ENCODE data around the gene MCTP2. TPM values are rescaled to one million over a fixed set of nuclear protein-coding genes. Genes with fewer than 3 reads are reported as not detected.

The MCTP2 gene
- total and polyA plus RNA-seq, 2 of the 8 experiments (the other 6 are each of a cell fraction or from before 2014, with no cell fraction given), result 3.4 to 4.5 TPM

DNA sequence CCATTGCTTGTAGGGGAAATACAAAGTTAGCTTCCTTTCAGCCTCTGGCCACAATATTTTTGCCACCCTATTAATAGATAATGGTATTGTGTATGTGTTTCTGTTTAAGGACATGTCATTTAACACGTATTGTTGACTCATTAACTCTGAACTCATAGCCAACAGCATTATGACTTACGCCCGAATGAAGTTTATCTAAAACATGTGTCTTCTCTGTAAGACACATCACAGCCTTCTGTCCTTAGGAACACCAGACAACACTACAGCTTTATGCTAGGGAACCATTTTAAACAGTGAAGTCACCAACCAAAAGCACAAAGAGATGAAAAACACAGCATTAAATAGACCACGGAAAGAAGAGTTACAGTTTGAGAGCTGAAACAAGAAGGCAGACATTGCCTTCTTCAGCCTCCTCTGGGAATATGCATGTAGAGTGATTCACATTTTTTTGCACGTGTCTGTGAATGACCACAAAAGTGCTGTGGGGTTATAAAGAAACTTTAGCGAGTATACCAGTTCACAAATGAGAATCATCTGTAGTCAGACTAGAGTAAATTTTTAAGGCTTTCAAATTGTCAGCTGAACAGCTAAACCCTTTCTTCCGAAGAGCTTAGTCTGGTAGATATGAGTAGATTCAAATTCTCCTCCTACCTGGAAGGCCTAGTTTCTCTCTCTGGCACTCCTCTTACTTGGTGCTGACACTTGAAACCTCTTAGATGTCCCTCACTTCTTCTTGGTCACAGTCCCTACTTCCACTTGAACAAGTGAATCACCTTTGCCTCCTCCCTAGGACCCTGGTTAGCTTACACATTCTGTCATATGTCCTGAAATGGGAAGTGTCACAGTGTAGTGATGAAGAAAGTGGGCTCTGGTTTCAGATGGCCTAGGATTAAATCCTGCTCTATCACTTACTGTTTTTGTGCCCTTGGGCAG, 32.2 kb downstream of the MCTP2 start (continued):
- TF ChIP-seq ATF3 (IDR thresholded peaks at IDR 0.05; ENCODE audit: insufficient read depth, low read depth, low read length), result no peak
- TF ChIP-seq, protein P1, sequence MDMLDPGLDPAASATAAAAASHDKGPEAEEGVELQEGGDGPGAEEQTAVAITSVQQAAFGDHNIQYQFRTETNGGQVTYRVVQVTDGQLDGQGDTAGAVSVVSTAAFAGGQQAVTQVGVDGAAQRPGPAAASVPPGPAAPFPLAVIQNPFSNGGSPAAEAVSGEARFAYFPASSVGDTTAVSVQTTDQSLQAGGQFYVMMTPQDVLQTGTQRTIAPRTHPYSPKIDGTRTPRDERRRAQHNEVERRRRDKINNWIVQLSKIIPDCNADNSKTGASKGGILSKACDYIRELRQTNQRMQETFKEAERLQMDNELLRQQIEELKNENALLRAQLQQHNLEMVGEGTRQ (IDR thresholded peaks at IDR 0.05; ENCODE audit: low read length), result no peak
- TF ChIP-seq CHD7 (IDR thresholded peaks at IDR 0.05; ENCODE audit: insufficient replicate concordance, low read length), result no peak
- TF ChIP-seq BCL11A (IDR thresholded peaks at IDR 0.05; ENCODE audit: low read depth in 2 of 2, low read length in 2 of 2), result no peak
- no peak for TF ChIP-seq YY1 (IDR thresholded peaks at IDR 0.05; ENCODE audit: low read depth, low read length)
- TF ChIP-seq JUND (IDR thresholded peaks at IDR 0.05; ENCODE audit: low read length), result no peak
- no peak for TF ChIP-seq SP2 (IDR thresholded peaks at IDR 0.05; ENCODE audit: low read length)
- no peak for TF ChIP-seq TAF7 (optimal IDR thresholded peaks at IDR 0.05; ENCODE audit: borderline replicate concordance, low read depth, low read length)
